Measurements from ENCODE around the gene CYP3A7.
"Not testable (repeated sequence)": the region's sequence is repeated elsewhere in the genome, so short reads cannot be mapped to it uniquely, and the experiment has no call there.

CYP3A7 gene

DNA sequence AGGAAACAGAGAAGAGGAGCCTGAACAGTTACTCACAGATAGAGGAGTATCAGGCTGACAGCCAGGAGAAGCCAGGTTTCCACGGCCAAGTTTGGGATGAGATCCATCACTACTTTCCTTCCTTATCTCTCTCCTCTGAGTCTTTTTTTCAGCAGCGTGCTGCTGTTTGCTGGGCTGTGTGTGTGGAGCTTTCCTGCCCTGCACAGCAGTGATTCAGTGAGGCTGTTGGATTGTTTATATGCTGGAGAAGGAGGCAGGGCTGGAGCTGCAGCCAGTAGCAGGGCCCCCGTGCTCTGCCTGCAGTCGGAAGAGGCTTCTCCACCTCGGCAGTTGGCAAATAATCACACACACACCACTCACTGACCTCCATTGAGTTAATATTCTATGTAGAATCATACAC, at the start of gene CYP3A7:
Gene CYP3A7 (minus strand): TSS at position 210 of the 400 bp plus-strand sequence. CDS start 103 bp downstream, at position 107.
- DNase-seq = no peak

DNA sequence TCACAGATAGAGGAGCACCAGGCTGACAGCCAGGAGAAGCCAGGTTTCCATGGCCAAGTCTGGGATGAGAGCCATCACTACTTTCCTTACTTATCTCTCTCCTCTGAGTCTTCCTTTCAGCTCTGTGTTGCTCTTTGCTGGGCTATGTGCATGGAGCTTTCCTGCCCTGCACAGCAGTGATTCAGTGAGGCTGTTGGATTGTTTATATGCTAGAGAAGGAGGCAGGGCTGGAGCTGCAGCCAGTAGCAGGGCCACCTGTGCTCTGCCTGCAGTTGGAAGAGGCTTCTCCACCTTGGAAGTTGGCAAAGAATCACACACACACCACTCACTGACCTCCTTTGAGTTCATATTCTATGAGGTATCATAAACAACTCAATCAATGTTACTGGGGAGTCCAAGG, 49.0 kb upstream of the CYP3A7 start, which contains the start of gene CYP3A4:
Gene CYP3A4 (minus strand): TSS at position 178 of the 400 bp plus-strand sequence. CDS start 103 bp downstream, at position 75.
- DNase-seq = no peak

DNA sequence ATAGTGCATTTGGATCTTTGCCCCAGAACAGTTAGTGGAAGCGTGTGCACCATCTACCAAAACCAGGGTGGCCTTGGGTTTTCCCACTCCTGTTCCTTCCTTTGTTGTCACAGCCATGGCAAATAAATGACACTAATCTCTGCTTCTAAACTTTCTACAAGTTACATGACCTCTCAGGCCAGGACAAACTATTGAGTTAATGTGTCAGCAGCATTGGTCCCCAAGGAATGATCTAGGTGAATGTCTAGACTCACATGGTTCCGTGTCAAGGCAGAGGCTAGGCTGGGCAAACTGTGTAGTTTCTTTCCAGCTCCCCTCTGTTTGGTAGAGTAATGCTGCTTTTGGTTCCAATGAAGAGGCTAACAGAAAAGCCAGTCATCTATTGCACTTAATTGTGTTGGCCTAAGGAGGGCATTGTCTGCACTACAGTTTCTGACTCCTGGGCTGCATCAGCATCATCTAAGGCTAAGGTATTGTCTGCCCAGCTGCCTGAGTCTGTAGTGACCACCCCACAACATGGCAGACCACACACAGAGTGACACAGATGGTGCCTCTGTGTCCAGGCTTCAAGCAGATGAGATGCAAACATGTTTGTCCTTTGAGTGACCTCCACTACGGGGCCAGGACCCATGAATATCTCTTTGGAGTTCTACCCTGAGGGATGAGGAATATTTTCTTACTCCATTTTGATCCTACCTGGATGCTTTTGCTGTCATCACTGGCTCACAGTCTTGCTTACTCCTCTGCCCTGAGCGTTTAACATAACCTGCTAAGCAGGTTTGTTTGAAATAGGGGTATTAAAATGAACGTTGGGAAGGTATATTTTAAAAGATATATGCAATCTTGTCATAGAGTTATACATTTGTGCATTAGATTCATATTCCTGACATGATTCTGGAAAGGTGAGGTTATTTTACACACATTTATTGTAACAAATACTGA, 47.3 kb upstream of the CYP3A7 start:
- no peak for DNase-seq

DNA sequence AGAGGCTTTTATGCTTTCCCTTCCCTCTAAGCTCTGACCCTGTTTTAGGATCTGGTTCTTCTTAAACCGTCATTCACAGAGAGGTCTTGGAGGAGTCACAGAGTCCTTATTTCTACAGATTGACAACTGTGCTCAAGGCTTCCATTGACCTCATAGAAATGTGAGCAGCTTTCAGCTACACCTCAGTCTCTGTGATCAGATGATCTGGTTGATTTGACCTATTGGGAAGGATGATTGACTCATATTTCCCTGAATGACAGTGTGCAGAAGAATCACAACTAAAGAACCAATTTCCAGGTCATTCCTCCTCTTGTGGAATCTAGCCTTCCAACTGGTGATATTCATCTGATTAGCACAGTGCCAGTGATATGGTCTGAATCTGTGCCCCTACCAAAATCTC, 45.6 kb upstream of the CYP3A7 start:
- no peak for DNase-seq

DNA sequence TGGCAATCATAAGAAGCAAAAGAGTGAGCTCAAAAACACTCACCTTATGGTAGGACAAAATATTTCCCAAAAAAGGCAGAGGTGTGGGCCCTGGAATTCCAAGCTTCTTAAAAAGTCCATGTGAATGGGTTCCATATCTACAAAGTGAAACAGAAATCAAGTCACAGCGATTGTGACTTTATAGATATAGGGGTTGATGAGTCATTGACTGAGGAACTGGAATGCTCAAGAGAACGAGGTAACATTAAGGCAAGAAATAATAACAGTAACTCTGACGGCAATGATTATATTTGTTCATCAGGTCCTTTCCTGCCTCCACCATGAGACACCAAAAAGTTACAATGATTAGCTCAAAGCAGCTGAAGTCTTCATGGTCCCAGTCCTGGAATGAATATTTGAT, 45.0 kb upstream of the CYP3A7 start:
- no peak for DNase-seq

DNA sequence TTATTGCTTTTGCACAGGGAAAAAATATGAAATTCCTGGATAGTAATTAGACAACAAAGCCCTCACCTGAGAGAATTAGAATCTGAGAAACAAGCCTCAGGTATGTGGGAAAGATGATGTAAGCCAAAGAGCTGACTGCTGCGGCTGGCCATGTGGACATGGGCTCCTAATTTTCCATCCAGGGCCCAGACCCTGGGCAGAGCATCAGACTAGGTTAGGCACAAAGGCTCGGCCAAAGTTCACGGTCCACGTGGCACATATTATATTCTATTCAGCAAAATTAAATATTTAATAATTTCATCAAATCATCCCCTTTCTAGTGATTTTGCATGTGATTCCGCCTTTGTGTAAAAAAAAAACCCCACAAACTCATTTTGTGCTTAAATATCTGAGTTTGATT, 43.9 kb upstream of the CYP3A7 start:
- DNase-seq = no peak

DNA sequence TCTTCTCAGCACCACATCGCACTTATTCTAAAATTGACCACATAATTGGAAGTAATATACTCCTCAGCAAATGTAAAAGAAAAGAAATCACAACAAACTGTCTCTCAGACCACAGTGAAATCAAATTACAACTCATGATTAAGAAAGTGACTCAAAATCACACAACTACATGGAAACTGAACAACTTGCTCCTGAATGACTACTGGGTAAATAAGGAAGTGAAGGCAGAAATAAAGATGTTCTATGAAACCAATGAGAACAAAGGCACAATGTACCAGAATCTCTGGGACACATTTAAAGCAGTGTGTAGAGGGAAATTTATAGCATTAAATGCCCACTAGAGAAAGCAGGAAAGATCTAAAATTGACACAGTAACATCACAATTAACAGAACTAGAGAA, 38.4 kb upstream of the CYP3A7 start:
- not testable (repeated sequence) for DNase-seq

DNA sequence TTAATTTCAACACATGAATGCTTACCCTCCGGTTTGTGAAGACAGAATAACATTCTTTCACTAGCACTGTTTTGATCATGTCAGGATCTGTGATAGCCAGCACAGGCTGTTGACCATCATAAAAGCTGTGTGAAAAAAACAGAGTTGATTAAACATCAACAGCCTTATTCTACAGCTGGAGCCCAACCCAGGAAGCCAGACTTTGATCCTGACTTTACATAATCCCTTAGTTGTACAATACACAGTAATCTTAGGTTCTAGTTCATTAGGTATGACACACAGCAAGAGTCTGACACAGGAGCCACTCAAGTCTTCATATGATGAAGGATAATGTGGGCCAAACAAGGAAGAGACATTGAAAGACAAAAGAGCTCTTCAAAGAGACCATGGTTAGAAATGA, 37.6 kb upstream of the CYP3A7 start:
- DNase-seq = no peak

DNA sequence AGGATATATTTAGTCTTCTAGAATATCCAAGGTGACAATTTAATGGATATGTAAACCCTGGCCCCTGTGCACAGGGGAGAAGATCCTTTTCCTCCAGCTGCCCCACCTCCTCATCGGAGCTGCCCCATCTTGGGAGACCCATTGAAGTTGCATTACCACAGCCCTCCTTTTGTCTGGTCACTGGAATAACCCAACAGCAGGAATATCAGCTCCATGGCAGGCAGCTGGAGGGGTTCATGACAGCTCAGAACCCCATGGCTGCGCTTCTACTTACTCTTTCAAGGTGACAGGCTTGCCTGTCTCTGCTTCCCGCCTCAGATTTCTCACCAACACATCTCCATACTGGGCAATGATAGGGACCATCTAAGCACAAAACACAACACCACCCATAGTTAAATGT, 34.5 kb upstream of the CYP3A7 start:
- not testable (repeated sequence) for DNase-seq

DNA sequence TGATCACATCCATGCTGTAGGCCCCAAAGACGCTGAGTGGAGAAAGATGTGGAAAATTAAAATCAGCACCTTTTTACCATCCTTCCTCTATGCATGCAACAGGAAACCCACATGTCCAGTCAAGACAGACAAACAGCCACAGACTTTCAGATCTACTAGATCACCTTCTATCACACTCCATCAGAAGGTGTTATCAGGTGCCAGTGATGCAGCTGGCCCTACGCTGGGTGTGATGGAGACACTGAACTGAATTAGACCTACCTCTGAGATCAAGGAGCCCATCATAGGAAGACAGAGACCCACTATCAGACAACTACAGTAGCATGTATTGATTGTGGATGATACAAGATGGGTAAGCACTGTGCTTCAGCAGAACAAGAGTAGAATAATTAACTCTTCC, 33.5 kb upstream of the CYP3A7 start:
- no peak for DNase-seq

DNA sequence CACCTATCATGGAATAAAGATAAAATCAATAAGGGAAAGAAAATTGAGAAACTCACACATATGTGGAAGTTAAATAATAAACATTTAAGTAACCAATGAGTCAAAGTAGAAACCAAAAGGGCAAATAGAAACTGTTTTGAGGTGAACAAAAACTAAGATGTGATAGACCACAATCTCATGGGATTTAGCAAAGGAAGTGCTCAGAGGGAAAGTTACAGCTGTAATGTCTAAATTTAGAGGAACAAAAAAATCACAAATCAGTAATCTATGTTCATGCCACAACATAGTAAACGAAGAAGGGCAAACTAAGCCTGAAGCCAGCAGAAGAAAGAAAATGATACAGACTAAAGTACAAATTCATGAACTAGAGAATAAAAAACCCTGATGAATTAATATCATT, 32.7 kb upstream of the CYP3A7 start:
- DNase-seq = no peak

DNA sequence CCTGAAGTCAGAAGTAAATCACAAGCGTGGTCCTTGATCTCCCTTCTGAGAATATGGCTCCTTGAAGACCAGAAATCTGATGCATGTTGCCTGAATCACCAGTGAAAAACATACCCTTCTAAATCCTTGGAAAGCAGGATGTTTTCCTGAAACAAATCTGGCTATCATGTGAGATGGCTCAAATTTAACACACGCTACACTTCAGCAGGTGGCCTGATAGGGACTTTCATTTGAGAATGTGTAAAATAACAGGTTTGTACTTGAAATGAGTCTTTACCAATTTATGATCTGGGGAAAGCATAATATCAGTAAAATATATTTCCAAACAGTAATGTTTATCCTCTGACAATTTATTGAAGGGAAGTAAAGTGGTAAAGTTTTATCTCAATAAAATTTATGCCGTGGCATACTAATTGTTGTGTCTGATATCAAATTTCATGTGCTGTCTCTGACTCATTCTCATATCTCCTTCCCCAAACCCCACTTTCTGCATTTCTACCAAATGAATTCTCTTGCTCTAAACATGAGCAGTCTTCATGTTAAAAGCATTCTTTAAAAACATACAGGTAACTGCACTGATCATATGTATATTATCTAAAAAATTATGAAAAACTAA, 31.6 kb upstream of the CYP3A7 start:
- no peak for DNase-seq

DNA sequence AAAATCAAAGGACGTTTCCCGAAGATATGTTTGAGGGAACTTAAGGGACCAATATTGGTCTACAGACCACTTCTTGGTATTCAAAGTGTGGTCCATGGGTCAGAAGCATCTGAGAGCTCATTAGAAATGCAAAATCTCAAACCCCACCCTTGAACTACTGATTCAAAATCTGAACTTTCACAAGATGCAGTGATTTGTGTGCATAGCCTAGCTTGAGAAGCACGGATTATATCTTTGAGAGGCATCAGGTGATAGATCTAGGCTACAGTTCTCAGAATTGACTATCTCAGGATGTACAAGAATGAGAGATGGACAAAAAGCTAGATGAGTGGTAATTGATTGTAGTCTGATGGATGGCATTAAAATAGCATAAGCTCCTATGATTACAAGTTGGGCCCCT, 29.5 kb upstream of the CYP3A7 start:
- no peak for DNase-seq

DNA sequence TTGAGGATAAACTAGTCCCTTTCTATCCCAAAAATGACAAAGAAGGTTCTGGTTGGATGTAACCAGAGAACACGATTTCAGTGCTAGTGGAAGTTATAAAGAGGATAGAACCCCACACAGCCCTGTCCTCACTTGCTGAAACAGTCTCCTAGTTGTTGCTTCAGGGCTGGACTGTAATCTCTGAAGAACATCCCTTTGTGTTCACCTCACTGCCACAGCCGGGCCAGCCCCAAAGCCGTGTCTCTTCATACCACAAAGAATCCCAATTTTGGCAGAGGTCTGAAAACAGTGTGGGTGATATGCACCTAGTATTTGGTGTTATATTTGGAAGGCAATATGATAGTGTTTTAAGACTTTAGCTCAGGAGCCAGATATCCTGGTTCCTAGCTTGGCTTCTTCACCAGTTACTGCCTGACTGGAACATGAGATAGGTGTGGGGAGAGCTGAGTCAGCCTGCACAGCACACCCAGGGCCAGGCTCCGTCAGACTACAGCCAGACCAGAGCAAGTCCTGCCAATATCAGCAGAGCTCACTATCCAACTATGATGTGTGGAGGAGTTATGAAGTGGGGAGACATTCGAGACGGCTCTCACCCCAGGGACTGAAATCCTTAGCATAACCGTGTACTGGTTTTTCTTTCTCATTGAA, 27.8 kb upstream of the CYP3A7 start:
- peak; percentile 60 for DNase-seq

DNA sequence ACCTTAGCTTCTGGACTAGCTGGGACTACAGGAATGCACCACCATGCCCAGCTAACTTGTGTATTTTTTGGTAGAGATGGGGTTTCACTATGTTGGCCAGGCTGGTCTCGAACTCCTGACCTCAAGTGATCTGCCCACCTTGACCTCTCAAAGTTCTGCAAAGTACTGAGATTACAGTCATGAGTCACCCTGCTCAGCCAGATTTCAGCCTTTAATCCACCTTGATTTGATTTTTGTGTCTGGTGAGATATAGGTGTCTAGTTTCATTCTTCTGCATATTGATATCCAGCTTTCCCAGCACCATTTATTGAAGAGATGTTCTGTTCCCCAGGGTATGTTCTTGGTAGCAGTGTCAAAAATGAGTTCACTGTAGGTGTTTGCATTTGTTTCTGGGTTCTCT, 20.1 kb upstream of the CYP3A7 start:
- DNase-seq = no peak

DNA sequence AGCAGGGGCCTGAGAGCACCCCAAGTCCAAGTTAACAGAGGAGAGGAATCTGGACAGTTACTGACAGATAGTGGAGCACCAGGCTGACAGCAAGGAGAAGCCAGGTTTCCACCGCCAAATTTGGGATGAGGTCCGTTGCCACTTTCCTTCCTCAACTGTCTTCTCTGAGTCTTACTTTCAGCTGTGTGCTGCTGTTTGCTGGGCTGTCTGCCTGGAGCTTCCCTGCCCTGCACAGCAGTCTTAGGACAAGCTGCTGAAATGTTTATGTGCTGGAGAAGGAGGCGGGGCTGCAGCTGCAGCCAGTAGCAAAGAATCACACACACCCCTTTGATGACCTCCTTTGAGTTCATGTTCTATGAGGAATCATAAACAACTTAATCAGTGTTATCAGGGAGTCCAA, 17.4 kb upstream of the CYP3A7 start:
- no peak for DNase-seq

DNA sequence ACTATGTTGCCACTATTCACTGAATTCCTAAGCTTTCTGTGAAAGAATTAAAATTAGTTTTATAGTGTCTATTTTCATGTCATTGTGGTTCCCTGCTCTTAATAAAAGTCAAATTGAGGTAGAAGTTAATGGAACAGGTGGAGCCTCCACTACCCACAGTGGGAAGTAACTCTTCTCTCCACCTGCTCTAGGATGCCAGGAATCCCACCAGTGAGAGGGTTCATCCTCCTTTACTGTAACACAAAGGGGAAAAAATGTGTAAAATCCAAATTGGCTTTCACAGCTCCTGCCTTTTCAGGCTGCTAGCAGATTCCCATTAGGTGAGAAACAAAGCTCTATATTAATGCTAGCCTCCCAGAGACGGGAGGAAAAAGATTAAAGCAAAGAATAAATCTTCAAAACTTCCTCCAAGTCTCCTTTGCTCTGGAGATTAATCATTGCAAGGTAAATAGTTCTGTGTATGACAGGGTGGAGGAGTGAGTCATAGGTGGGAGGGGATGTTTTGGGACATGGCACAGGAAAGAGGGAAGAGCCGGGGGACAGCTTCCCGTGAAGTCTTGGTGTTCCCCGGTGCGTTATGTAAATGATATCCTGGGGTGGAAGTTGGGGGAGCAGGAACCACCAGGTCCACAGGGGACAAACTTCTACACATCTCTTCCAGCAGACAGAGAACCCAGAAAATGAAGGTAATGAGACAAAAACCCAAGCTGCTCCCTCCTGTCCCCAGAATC, 16.5 kb upstream of the CYP3A7 start:
- DNase-seq = not testable (repeated sequence)

DNA sequence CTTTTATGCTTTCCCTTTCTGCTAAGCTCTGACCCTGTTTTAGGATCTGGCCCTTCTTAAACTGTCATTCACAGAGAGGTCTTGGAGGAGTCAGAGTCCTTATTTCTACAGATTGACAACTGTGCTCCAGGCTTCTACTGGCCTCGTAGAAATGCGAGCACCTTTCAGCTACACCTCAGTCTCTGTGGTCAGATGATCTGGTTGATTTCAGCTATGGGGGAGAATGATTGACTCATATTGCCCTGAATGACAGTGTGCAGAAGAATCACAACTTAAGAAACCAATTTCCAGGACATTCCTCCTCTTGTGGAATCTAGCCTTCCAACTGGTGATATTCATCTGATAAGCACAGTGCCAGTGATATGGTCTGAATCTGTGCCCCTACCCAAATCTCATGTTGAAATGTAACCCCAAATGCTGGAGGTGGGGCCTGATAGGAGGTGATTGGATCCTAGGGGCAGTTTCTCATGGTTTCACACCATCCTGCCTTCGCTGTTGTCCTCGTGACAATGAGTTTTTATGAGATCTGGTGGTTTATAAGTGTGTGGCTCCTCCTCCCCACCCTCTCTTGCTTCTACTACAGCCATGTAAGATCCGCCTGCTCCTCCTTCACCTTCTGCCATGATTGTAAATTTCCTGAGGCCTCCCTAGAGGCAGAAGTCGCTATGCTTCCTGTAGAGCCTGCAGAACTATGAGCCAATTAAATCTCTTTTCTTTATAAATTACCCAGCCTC, 14.0 kb upstream of the CYP3A7 start:
- DNase-seq = no peak

DNA sequence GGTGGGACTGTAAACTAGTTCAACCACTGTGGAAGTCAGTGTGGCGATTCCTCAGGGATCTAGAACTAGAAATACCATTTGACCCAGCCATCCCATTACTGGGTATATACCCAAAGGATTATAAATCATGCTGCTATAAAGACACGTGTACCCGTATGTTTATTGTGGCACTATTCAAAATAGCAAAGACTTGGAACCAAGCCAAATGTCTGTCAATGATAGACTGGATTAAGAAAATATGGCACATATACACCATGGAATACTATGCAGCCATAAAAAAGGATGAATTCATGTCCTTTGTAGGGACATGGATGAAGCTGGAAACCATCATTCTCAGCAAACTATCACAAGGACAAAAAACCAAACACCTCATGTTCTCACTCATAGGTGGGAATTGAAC, 11.9 kb upstream of the CYP3A7 start:
- DNase-seq = not testable (repeated sequence)

DNA sequence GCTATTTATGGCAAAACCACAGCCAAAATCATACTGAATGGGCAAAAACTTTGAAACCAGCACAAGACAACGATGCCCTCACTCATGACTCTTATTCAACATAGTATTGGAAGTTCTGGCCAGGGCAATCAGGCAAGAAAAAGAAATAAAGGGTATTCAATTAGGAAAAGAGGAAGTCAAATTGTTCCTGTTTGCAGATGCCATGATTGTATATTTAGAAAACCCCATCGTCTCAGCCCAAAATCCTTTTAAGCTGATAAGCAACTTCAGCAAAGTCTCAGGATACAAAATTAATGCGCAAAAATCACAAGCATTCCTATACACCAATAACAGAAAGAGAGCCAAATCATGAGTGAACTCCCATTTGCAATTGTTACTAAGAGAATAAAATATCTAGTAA, 10.4 kb upstream of the CYP3A7 start:
- DNase-seq = not testable (repeated sequence)

DNA sequence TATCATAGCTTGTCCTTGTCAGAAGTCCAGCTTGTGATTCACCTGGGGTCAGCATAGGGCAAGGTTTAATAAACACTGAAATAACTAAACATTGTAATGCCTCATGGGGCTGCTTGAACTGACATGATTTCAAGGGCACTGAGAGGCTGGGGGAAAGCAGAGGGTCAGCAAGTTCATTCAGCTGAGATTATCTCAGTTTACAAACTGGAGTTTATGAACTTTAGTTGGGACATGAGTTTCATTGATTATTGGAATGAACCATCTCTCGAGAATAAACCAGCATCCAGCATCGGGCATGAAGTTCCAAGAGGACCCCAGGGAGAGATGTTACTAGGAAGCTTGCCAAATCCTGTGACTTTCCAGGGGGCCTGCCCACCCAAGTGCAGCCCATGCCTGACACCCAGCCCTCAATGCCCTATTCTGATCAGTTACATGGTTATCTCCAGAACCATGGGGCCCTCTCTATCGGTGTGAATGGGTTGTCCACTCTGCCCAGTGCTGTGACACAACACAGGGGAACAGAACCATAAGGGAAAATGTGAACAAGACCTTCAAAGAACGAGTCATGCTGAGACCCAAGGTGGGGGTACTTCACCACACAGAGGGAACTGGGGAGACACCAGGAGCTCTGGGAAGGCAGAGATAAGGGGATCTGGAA, 7.9 kb upstream of the CYP3A7 start:
- DNase-seq = no peak

DNA sequence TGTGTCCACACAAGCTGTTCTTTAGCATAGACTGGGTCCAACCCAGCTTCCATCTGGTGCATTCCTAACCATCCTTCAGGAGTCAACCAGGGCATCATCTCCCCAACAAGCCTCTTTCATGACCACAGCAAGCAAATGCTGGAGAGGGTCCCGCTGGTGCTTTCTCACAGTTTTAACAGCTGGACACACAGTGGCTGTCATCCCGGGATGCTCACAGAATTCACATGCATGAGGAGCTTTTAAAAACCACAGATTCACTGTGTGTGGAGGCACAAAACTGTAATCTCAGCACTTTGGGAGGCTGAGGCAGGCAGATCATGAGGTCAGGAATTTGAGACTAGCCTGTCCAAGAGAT, 6.4 kb upstream of the CYP3A7 start:
- no peak for DNase-seq
